BLaER1 (cell line): Measurements from ENCODE around the gene GLUD1.
"Not testable (repeated sequence)": the region's sequence is repeated elsewhere in the genome, so short reads cannot be mapped to it uniquely, and the experiment has no call there.

ENCODE experiments used
- H3K27ac ChIP-seq: shearing (Covaris generic); formaldehyde crosslinking; 2 replicates; pipeline ENCODE4 v1.8.1; 2022
- H3K27me3 ChIP-seq: shearing (Covaris generic); formaldehyde crosslinking; 2 replicates; pipeline ENCODE4 v1.8.1; 2022
- H3K36me3 ChIP-seq: shearing (Covaris generic); formaldehyde crosslinking; 2 replicates; pipeline ENCODE4 v1.8.1; 2022
- H3K4me1 ChIP-seq: shearing (Covaris generic); formaldehyde crosslinking; 2 replicates; pipeline ENCODE4 v1.8.1; 2022
- H3K4me2 ChIP-seq: shearing (Covaris generic); formaldehyde crosslinking; 2 replicates; pipeline ENCODE4 v1.8.1; 2022
- H3K4me3 ChIP-seq: shearing (Covaris generic); formaldehyde crosslinking; 2 replicates; pipeline ENCODE4 v1.8.1; 2022
- H3K9ac ChIP-seq: shearing (Covaris generic); formaldehyde crosslinking; 2 replicates; pipeline ENCODE4 v1.8.1; 2022
- H3K9me3 ChIP-seq: shearing (Covaris generic); formaldehyde crosslinking; 2 replicates; pipeline ENCODE4 v1.8.1; 2022
- H4K20me1 ChIP-seq: shearing (Covaris generic); formaldehyde crosslinking; 2 replicates; pipeline ENCODE4 v1.8.1; 2022
- Cebpa-rat ChIP-seq: shearing (Covaris generic); IDR thresholded peaks from 2 replicates; pipeline ENCODE4 v1.8.1; 2022

Gene GLUD1

DNA sequence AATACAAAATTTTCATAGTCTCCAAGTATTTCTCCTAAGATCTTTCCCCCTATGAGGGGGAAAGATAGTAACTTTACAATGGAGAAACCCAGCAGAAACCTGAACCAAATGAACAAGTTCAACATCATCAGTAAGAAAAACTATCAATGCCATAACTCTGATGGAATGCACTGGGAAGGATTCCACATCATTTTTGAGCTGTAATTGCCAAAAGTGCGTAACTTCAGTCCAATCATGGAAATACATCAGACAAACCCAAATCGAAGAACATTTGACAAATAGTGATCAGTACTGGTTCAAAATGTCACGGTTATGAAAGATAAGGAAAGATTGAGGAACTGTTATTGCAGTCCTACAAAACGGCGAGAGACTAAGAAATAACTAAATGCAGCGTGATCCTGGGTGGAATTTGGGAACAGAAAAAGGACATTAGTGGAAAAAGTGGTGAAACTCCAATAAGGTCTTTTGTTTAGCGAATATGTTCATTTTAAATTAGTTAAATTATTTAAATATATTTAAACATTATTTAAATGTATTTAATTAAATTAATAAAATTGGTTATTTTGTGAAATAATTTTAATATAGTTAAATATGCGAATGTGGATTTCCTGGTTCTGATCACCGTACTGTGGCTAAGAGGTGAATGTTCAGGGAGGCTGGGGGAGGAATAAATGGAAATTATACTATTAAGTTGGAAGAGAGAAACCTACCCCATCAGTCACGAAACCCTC is 79.5 kb downstream of the GLUD1 start:
- H3K4me3 ChIP-seq, H3K36me3 ChIP-seq, H4K20me1 ChIP-seq: not testable (repeated sequence)

GRCh38 chr10:87013528-87013927 is 81.1 kb downstream of the GLUD1 start:
- not testable (repeated sequence) for H3K9me3 ChIP-seq, H3K36me3 ChIP-seq, H4K20me1 ChIP-seq, H3K4me1 ChIP-seq, H3K27me3 ChIP-seq, H3K9ac ChIP-seq, H3K27ac ChIP-seq, H3K4me2 ChIP-seq, H3K4me3 ChIP-seq

More for the DNA sequence above, 79.5 kb downstream of the GLUD1 start:
- not testable (repeated sequence) for H3K27me3 ChIP-seq, H3K4me1 ChIP-seq, H3K9ac ChIP-seq, H3K4me2 ChIP-seq, H3K27ac ChIP-seq, H3K9me3 ChIP-seq

DNA sequence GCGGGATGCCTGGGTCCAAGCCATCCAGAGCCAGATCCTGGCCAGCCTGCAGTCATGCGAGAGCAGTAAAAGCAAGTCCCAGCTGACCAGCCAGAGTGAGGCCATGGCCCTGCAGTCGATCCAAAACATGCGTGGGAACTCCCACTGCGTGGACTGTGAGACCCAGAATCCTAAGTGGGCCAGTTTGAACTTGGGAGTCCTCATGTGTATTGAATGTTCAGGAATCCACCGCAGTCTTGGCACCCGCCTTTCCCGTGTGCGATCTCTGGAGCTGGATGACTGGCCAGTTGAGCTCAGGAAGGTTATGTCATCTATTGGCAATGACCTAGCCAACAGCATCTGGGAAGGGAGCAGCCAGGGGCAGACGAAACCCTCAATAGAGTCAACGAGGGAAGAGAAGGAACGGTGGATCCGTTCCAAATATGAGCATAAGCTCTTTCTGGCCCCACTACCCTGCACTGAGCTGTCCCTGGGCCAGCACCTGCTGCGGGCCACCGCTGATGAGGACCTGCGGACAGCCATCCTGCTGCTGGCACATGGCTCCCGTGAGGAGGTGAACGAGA is 85.4 kb downstream of the GLUD1 start:
- H3K27ac ChIP-seq, H3K4me3 ChIP-seq, H4K20me1 ChIP-seq, H3K36me3 ChIP-seq, H3K9me3 ChIP-seq, H3K9ac ChIP-seq, H3K4me1 ChIP-seq, H3K27me3 ChIP-seq, H3K4me2 ChIP-seq: not testable (repeated sequence)

GRCh38 chr10:87008303-87008702 is 86.3 kb downstream of the GLUD1 start:
- not testable (repeated sequence) for H3K27ac ChIP-seq, H3K4me2 ChIP-seq, H3K9ac ChIP-seq, H3K4me3 ChIP-seq, H3K4me1 ChIP-seq, H3K27me3 ChIP-seq, H3K9me3 ChIP-seq, H3K36me3 ChIP-seq, H4K20me1 ChIP-seq

DNA sequence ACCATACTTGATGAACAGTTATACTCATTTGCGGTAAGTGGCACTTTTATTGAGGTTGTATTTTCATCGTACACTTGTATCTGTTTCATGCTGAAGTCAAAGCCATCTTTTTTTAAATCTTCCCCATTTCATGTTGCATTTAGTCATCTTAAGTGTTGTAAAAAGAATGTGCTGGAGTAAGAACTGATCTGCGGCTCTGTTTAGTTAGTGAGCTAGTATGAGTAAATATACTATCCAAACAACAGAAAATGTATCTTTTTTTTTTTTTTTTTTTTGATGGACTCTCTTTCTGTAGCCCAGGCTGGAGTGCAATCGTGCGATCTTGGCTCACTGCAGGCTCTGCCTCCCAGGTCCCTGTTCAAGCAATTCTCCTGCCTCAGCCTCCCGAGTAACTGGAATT is 87.0 kb downstream of the GLUD1 start:
- H3K36me3 ChIP-seq, H3K4me1 ChIP-seq, H3K27me3 ChIP-seq, H3K4me2 ChIP-seq, H3K27ac ChIP-seq, H3K9ac ChIP-seq, H3K4me3 ChIP-seq, H4K20me1 ChIP-seq, H3K9me3 ChIP-seq: not testable (repeated sequence)

DNA sequence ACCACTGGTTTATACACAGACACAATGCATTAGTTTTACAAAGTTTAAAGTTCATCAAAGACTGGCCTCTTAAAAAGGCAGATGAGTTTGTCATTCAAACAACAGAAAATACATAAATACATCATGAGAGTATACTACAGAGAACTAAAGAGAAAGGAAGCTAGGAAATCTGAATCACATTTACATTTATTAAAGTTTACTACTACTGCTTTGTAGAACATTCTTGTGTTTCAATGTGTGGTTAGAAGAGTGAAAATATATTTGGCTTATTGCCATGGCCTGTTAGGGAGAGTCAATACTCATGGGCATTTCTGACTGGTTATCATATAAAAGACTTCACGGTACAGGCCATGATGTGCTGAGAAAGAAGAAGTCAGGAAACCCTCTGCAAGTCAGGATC is 87.5 kb downstream of the GLUD1 start:
- H4K20me1 ChIP-seq, H3K9ac ChIP-seq, H3K4me1 ChIP-seq, H3K9me3 ChIP-seq, H3K4me3 ChIP-seq, H3K4me2 ChIP-seq, H3K27ac ChIP-seq, H3K36me3 ChIP-seq, H3K27me3 ChIP-seq: not testable (repeated sequence)

DNA sequence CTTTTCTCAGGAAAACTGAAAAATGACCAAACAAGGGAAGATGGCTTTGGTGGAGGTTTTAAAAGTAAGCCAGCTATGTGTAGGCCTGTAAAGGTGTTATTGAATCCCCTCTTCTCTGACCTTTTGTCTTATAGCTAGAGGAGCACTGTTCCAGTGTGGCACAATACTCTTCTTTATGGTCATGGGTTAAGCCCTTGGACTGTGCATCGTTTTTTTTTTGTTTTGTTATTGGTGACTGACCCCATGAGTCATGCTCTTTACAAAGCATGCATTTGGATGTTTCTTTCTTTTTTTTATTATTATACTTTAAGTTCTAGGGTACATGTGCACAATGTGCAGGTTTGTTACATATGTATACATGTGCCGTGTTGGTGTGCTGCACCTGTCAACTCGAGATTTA is 94.2 kb downstream of the GLUD1 start:
- Histone ChIP-seq H3K9me3 (no peaks in the 10 kb centered on the region), H4K20me1 (no peaks in the 10 kb centered on the region), H3K27ac (no peak overlapping the region), H3K4me1 (no peaks in the 10 kb centered on the region), H3K4me2 (no peak overlapping the region), H3K9ac (no peak overlapping the region), H3K27me3 (no peaks in the 10 kb centered on the region), H3K4me3 (no peak overlapping the region), H3K36me3 (no peaks in the 10 kb centered on the region)
- TF ChIP-seq Cebpa-rat: no peak
